Measurements from ENCODE around the gene SPTBN5. TPM values are rescaled to one million over a fixed set of nuclear protein-coding genes. Genes with fewer than 3 reads are reported as not detected.

SPTBN5 gene
- total and polyA plus RNA-seq, 2 experiments from 2014 or later: 0.57 to 1.1 TPM

DNA sequence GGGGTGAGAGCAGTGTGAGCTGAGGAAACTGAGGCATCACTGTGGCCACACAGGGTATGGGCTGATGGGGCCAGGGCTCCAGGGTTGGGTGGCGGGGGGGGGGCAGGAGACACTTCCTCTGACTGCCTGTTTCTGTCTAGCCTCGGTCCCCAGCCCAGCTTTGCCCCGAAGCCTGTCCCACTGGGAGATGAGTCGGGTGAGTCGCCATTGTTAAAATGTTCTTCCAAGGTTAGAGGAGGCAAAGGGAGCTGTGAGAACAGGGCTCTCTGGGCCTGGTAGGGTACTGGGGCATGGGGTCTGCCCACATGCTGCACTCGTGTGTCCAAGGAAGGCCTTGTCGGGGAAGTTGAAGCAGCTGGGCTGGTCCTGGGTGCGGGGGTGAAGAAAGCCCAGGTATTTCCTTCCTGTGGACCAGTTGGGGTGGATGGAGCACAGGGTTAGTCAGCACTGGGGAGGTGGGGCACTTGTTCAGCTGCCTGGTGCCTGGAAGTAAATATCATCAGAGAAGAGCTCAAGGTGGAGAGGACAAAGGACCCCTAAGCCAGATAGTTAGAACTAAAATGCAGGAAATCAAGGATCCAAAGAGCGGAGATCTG lies 74.3 kb downstream of the SPTBN5 start:
- Mint-ChIP-seq H3K27ac (no peak overlapping the region), H3K27me3 (ENCODE audit: insufficient read depth, low read depth, poor library complexity) (peaks cover 2% of the 10 kb centered on the region), H3K36me3 (ENCODE audit: low read depth) (no peaks in the 10 kb centered on the region; the same call in 2 of the 3 replicates), H3K4me3 (no peak overlapping the region), H3K9me3 (no peaks in the 10 kb centered on the region), H3K4me1 (no peaks in the 10 kb centered on the region)
- H3K27me3 ChIP-seq (ENCODE audit: insufficient read depth): no peaks in the 10 kb centered on the region
- H3K79me2 ChIP-seq (replicated peaks; ENCODE audit: insufficient read depth): no peaks in the 10 kb centered on the region
- H4K20me1 ChIP-seq (replicated peaks; ENCODE audit: insufficient read depth): no peaks in the 10 kb centered on the region
- no peak overlapping the region for H2AFZ ChIP-seq
- no peak for DNase-seq (ENCODE audit: low spot score)
- TF ChIP-seq EZH2 (IDR thresholded peaks at IDR 0.05; ENCODE audit: low read depth, unreplicated experiment) (no peak), ZNF331 (CRISPR knock-in tag; IDR thresholded peaks at IDR 0.05; ENCODE audit: low read depth) (no peak), CREB1 (CRISPR knock-in tag; IDR thresholded peaks at IDR 0.05; ENCODE audit: low read depth) (no peak), EZH2phosphoT487 (IDR thresholded peaks at IDR 0.05; ENCODE audit: unreplicated experiment) (no peak), NANOG (IDR thresholded peaks at IDR 0.05; ENCODE audit: borderline replicate concordance) (no peak)
- TF ChIP-seq, protein P1, sequence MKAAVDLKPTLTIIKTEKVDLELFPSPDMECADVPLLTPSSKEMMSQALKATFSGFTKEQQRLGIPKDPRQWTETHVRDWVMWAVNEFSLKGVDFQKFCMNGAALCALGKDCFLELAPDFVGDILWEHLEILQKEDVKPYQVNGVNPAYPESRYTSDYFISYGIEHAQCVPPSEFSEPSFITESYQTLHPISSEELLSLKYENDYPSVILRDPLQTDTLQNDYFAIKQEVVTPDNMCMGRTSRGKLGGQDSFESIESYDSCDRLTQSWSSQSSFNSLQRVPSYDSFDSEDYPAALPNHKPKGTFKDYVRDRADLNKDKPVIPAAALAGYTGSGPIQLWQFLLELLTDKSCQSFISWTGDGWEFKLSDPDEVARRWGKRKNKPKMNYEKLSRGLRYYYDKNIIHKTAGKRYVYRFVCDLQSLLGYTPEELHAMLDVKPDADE (IDR thresholded peaks at IDR 0.05): no peak
- TF ChIP-seq, protein P2, sequence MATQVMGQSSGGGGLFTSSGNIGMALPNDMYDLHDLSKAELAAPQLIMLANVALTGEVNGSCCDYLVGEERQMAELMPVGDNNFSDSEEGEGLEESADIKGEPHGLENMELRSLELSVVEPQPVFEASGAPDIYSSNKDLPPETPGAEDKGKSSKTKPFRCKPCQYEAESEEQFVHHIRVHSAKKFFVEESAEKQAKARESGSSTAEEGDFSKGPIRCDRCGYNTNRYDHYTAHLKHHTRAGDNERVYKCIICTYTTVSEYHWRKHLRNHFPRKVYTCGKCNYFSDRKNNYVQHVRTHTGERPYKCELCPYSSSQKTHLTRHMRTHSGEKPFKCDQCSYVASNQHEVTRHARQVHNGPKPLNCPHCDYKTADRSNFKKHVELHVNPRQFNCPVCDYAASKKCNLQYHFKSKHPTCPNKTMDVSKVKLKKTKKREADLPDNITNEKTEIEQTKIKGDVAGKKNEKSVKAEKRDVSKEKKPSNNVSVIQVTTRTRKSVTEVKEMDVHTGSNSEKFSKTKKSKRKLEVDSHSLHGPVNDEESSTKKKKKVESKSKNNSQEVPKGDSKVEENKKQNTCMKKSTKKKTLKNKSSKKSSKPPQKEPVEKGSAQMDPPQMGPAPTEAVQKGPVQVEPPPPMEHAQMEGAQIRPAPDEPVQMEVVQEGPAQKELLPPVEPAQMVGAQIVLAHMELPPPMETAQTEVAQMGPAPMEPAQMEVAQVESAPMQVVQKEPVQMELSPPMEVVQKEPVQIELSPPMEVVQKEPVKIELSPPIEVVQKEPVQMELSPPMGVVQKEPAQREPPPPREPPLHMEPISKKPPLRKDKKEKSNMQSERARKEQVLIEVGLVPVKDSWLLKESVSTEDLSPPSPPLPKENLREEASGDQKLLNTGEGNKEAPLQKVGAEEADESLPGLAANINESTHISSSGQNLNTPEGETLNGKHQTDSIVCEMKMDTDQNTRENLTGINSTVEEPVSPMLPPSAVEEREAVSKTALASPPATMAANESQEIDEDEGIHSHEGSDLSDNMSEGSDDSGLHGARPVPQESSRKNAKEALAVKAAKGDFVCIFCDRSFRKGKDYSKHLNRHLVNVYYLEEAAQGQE (IDR thresholded peaks at IDR 0.05; ENCODE audit: unreplicated experiment): no peak
- TF ChIP-seq, protein P3, sequence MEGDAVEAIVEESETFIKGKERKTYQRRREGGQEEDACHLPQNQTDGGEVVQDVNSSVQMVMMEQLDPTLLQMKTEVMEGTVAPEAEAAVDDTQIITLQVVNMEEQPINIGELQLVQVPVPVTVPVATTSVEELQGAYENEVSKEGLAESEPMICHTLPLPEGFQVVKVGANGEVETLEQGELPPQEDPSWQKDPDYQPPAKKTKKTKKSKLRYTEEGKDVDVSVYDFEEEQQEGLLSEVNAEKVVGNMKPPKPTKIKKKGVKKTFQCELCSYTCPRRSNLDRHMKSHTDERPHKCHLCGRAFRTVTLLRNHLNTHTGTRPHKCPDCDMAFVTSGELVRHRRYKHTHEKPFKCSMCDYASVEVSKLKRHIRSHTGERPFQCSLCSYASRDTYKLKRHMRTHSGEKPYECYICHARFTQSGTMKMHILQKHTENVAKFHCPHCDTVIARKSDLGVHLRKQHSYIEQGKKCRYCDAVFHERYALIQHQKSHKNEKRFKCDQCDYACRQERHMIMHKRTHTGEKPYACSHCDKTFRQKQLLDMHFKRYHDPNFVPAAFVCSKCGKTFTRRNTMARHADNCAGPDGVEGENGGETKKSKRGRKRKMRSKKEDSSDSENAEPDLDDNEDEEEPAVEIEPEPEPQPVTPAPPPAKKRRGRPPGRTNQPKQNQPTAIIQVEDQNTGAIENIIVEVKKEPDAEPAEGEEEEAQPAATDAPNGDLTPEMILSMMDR (conservative IDR thresholded peaks at IDR 0.05; ENCODE audit: low read depth in 2 of 2): no peak
- H3K36me3 ChIP-seq (ENCODE audit: insufficient read depth): no peaks in the 10 kb centered on the region
- H3K27ac ChIP-seq (ENCODE audit: low read depth): no peak overlapping the region
- no peak overlapping the region for H3K4me3 ChIP-seq
- ATAC-seq: no peak
- no peak overlapping the region for H3K4me2 ChIP-seq
- H3F3A ChIP-seq (replicated peaks; ENCODE audit: low read depth): no peaks in the 10 kb centered on the region
- no peaks in the 10 kb centered on the region for H3K9me2 ChIP-seq (ENCODE audit: insufficient read depth)
- H3K4me1 ChIP-seq (ENCODE audit: insufficient read depth): no peaks in the 10 kb centered on the region

DNA sequence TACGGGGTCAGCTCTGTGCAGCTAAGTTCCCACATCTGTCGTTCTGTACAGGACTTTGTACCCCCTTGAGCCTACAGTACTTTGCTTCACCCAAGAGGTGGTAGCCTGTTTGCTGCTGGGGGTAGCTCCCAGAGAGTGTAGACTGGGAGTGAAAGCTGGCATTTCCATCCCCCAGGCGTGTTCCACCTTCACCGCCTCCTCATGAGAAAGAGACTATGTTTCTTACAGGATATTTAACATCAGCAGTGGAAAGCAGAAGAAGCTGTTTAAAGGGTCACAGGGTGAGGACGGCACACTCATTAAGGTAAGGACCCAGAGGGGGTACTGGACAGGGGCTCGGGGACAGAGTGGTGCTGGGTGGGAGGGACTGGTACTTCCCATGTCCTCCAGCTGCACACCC lies 76.1 kb downstream of the SPTBN5 start:
- no peaks in the 10 kb centered on the region for H3K4me1 Mint-ChIP-seq
- Histone ChIP-seq H3K4me1 (ENCODE audit: insufficient read depth) (no peaks in the 10 kb centered on the region), H2AFZ (no peak overlapping the region), H3K36me3 (ENCODE audit: insufficient read depth) (no peaks in the 10 kb centered on the region), H3K79me2 (replicated peaks; ENCODE audit: insufficient read depth) (no peaks in the 10 kb centered on the region), H3F3A (replicated peaks; ENCODE audit: low read depth) (no peaks in the 10 kb centered on the region), H3K9me2 (ENCODE audit: insufficient read depth) (no peaks in the 10 kb centered on the region), H3K27me3 (ENCODE audit: insufficient read depth) (no peaks in the 10 kb centered on the region), H3K27ac (ENCODE audit: low read depth) (no peak overlapping the region), H4K20me1 (replicated peaks; ENCODE audit: insufficient read depth) (no peaks in the 10 kb centered on the region), H3K4me3 (no peak overlapping the region), H3K4me2 (no peak overlapping the region)
- no peak overlapping the region for H3K4me3 Mint-ChIP-seq
- peaks cover under 1% of the 10 kb centered on the region for H3K27me3 Mint-ChIP-seq (ENCODE audit: insufficient read depth, low read depth, poor library complexity)
- DNase-seq (ENCODE audit: low spot score) (no peak), ATAC-seq (no peak)
- H3K9me3 Mint-ChIP-seq: no peaks in the 10 kb centered on the region
- no peak overlapping the region for H3K27ac Mint-ChIP-seq
- no peaks in the 10 kb centered on the region; the same call in 2 of the 3 replicates for H3K36me3 Mint-ChIP-seq (ENCODE audit: low read depth)
- TF ChIP-seq, protein P4, sequence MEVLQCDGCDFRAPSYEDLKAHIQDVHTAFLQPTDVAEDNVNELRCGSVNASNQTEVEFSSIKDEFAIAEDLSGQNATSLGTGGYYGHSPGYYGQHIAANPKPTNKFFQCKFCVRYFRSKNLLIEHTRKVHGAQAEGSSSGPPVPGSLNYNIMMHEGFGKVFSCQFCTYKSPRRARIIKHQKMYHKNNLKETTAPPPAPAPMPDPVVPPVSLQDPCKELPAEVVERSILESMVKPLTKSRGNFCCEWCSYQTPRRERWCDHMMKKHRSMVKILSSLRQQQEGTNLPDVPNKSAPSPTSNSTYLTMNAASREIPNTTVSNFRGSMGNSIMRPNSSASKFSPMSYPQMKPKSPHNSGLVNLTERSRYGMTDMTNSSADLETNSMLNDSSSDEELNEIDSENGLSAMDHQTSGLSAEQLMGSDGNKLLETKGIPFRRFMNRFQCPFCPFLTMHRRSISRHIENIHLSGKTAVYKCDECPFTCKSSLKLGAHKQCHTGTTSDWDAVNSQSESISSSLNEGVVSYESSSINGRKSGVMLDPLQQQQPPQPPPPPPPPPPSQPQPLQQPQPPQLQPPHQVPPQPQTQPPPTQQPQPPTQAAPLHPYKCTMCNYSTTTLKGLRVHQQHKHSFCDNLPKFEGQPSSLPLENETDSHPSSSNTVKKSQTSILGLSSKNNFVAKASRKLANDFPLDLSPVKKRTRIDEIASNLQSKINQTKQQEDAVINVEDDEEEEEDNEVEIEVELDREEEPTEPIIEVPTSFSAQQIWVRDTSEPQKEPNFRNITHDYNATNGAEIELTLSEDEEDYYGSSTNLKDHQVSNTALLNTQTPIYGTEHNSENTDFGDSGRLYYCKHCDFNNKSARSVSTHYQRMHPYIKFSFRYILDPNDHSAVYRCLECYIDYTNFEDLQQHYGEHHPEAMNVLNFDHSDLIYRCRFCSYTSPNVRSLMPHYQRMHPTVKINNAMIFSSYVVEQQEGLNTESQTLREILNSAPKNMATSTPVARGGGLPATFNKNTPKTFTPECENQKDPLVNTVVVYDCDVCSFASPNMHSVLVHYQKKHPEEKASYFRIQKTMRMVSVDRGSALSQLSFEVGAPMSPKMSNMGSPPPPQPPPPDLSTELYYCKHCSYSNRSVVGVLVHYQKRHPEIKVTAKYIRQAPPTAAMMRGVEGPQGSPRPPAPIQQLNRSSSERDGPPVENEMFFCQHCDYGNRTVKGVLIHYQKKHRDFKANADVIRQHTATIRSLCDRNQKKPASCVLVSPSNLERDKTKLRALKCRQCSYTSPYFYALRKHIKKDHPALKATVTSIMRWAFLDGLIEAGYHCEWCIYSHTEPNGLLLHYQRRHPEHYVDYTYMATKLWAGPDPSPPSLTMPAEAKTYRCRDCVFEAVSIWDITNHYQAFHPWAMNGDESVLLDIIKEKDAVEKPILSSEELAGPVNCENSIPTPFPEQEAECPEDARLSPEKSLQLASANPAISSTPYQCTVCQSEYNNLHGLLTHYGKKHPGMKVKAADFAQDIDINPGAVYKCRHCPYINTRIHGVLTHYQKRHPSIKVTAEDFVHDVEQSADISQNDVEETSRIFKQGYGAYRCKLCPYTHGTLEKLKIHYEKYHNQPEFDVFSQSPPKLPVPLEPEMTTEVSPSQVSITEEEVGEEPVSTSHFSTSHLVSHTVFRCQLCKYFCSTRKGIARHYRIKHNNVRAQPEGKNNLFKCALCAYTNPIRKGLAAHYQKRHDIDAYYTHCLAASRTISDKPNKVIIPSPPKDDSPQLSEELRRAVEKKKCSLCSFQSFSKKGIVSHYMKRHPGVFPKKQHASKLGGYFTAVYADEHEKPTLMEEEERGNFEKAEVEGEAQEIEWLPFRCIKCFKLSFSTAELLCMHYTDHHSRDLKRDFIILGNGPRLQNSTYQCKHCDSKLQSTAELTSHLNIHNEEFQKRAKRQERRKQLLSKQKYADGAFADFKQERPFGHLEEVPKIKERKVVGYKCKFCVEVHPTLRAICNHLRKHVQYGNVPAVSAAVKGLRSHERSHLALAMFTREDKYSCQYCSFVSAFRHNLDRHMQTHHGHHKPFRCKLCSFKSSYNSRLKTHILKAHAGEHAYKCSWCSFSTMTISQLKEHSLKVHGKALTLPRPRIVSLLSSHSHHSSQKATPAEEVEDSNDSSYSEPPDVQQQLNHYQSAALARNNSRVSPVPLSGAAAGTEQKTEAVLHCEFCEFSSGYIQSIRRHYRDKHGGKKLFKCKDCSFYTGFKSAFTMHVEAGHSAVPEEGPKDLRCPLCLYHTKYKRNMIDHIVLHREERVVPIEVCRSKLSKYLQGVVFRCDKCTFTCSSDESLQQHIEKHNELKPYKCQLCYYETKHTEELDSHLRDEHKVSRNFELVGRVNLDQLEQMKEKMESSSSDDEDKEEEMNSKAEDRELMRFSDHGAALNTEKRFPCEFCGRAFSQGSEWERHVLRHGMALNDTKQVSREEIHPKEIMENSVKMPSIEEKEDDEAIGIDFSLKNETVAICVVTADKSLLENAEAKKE (CRISPR knock-in tag; IDR thresholded peaks at IDR 0.05): no peak
- TF ChIP-seq ZNF331 (CRISPR knock-in tag; IDR thresholded peaks at IDR 0.05; ENCODE audit: low read depth): no peak
